ENCODE results near the gene PILRA.
A peak's percentile ranks its signal among the peaks of the same experiment; 100 is the strongest.

PILRA gene

GRCh38 chr7:100389437-100390088, 16.3 kb downstream of the PILRA start:
- no peak overlapping the region for H3K4me3 ChIP-seq (ENCODE audit: low read depth, low read length)
- TF ChIP-seq CTCF (conservative IDR thresholded peaks at IDR 0.05; ENCODE audit: low read depth, low read length): no peak
- no peak for DNase-seq (ENCODE audit: low read depth)

GRCh38 chr7:100390286-100391009, 17.2 kb downstream of the PILRA start:
- no peak for DNase-seq (ENCODE audit: low read depth)
- no peak for TF ChIP-seq CTCF (conservative IDR thresholded peaks at IDR 0.05; ENCODE audit: low read depth, low read length)

GRCh38 chr7:100393233-100393905, 20.1 kb downstream of the PILRA start:
- TF ChIP-seq CTCF (conservative IDR thresholded peaks at IDR 0.05; ENCODE audit: low read depth, low read length): no peak
- no peak for DNase-seq (ENCODE audit: low read depth)
- no peak overlapping the region for H3K4me3 ChIP-seq (ENCODE audit: low read depth, low read length)

More at GRCh38 chr7:100390286-100391009, 17.2 kb downstream of the PILRA start:
- H3K4me3 ChIP-seq (ENCODE audit: low read depth, low read length): no peak overlapping the region

- H3K4me3 ChIP-seq (ENCODE audit: low read depth, low read length): no peak overlapping the region
- TF ChIP-seq CTCF (conservative IDR thresholded peaks at IDR 0.05; ENCODE audit: low read depth, low read length): no peak
- no peak for DNase-seq (ENCODE audit: low read depth)
Measured at GRCh38 chr7:100394077-100394476, 20.8 kb downstream of the PILRA start.

- DNase-seq (ENCODE audit: low read depth): peak; percentile 8
- no peak overlapping the region for H3K4me3 ChIP-seq (ENCODE audit: low read depth, low read length)
- no peak for TF ChIP-seq CTCF (conservative IDR thresholded peaks at IDR 0.05; ENCODE audit: low read depth, low read length)
Measured at GRCh38 chr7:100396421-100396982, 23.2 kb downstream of the PILRA start.

- no peak for DNase-seq (ENCODE audit: low read depth)
- no peak for TF ChIP-seq CTCF (conservative IDR thresholded peaks at IDR 0.05; ENCODE audit: low read depth, low read length)
- H3K4me3 ChIP-seq (ENCODE audit: low read depth, low read length): no peak overlapping the region
Measured at GRCh38 chr7:100397315-100398081, 24.2 kb downstream of the PILRA start.
